Stimulated activated CD4-positive, alpha-beta T cell treated with anti-CD3 and anti-CD28 coated beads, TNF-alpha, amount 100 ng/mL, for 1 hour (primary cell): ENCODE measurements around the gene TTLL11.
A peak's percentile ranks its signal among the peaks of the same experiment; 100 is the strongest.
"Not testable (repeated sequence)": the region's sequence is repeated elsewhere in the genome, so short reads cannot be mapped to it uniquely, and the experiment has no call there.

Experiments used
- DNase-seq, 3 donors: peaks; one replicate each; pipeline ENCODE4 v3.0.0-alpha.2; 2020; ENCODE audit warnings: low read depth in 3 of 3, low spot score in 1 of 3

TTLL11 gene

DNA sequence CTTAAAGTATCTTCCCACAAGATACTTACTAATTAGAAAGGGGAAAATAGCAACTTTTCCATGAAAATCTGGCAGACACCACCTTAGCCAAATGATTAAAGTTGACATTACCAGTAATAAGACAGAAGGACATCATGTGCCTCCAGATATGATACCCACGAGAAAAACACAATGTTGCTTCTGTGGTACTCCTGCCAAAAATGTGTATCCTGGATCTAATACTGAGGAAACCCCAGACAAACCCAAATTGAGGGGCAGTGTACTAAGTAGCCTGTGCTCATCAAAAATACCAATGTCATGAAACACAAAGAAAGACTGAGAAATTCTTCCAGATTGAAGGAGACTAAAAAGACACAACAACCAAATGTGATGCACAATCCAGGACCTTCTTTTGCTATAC is 85.3 kb downstream of the TTLL11 start:
- DNase-seq: no peak

DNA sequence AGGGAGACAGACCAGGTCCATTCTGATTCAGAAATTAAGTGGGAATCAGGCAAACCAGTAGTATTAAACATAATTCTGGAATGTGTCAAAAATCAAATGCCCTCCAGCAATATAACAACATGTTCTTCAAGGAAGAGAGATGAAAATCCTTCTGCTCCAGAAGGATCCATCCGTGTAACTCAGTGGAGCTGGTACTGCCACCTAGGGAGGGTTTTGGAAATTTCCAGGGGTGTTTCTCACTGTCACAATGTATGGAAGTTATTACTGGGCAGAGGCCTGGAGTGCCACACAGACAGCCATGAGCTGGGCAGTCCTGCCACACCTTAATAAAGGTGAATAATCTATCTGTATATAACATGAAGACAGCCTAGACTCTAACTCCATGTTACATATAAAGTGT is 87.5 kb downstream of the TTLL11 start:
- DNase-seq: no peak

DNA sequence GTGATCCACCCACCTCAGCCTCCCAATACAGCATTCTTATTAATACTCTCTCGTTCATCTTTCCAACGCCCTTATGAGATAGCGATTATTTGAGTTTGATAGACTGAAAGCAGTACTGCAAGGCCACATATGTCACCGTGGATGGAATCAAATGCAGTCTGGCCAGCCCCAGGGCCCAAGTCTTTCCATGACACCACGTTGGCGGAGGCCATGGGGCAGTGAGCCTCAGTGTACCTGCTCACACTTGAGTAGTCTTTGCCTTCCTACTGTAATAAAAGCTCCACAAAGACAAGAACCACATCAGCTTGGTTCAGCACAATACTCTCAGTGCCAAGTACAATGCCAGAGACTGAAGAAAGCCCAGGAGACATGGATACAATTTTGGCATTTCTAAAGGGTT is 88.5 kb downstream of the TTLL11 start:
- no peak for DNase-seq

DNA sequence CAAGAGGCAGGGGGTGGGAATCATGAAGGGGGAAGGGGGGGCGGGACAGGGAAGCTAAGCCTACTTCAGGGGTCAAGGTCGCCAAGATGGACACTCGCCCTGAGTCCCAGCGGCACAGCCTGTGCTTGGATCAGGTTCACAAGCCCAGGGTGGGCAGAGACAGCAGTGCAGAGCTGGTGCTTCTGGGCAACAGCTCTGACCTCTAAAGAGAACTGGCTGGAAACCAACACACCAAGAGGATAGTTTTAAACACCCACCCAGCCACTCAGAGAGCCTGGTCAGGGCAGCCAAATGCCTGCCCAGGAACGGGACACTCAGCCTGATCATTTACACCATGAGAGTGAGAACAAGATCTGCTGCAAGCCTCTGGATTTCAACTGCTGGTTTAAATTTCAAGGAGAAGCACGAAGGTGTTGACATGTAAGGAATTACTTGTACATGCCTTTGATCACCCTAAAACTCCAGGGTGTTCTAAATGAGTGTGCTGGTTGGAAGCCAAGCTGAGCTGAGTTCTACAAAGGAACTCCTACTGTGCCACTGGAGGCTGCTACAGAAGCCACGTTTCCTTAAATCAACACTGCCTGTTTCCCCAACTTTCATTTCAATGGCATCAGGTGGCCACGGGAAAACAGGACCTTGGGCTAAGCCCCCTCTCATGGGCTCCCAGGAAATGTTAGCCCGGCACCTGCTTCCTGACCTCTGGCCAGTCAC is 91.5 kb downstream of the TTLL11 start:
- no peak for DNase-seq

DNA sequence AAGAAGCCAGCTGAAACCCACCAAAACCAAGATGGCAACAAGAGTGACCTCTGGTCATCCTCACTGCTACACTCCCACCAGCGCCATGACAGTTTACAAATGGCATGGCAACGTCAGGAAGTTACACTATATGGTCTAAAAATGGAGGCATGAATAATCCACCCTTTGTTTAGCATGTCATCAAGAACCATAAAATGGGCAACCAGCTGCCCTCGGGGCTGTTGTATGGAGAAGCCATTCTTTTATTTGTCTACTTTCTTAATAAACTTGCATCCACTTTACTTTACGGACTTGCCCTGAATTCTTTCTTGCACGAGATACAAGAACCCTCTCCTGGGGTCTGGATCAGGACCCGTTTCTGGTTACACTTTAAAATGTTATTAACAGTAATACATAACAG is 92.6 kb downstream of the TTLL11 start:
- not testable (repeated sequence) for DNase-seq

DNA sequence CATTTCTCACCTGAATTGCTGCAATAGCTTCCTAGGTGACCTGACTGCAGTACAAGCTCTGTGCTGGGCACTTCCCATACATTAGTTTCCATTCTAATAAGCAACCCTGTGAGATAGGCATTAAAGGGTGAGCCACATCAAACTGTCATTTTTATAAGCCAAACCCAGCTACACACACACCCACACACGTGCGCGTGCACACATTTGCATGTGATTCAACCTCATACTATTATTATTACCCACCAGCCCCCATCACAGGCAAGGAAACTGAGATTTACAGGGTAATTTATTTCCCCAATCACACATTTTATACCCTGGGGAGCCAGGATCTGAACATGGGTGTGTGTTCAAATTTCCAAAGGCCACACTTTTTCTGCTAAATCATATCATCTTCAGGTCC is 93.6 kb downstream of the TTLL11 start:
- DNase-seq: no peak

DNA sequence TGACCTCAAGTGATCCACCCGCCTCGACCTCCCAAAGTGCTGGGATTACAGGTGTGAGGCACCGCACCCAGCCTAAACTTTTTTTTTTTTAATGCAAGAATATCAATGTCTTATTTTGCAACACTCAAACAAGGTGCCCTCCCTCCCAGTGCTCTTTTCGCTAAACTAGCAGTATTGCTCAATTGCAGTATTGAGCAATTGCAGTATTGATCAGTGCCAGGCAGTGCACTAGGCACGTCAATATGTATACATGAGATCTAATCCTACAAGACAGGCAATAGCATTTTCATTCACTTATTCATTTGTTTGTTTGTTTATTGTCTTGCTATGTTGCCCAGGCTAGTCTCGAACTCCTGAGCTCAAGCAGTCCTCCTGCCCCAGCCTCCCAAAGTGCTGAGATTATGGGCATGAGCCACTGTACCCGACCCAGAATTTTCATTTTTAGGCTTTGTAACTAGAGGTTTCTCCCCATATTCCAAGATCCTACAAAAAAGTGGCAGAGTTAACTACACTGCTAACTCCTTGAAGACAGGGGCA is 94.5 kb downstream of the TTLL11 start:
- no peak for DNase-seq

DNA sequence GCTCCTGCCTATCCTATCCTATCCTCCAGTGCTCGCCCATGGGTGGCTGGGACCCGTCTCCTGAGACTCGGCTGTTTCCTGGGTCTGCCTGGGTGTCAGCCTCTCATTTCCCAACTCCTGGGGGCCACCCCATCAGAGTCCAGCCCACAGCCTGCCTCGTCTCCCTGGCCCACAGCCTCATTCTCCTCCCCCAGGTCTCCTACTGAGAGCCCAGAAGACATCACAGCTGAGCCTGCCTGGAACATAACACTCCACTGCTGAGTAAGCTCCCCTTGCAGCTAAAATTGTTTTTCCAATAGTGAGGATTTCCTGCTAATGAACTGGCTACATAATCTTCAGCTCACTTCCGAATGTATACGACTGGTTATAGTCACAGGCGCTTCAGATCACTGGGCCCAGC is 95.3 kb downstream of the TTLL11 start:
- DNase-seq: no peak

DNA sequence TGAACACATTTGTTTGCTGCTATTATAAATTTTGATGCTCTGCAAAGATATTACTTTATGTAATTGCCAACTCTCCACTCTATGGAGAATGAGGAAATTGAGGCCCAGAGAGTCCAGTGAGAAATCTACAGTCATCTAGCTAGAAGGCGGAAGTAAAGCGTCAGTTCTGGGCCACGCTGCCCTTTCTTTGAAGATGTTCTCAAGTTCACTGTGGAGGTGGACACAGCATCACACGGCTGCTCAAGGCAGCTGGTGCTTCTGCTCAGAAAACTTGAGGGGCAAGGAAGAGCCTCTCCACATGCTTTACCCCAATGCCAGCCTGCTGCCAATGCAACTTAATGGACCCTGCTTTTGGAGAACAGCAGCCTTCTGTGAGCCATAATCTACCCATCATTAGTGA is 96.3 kb downstream of the TTLL11 start:
- no peak for DNase-seq

DNA sequence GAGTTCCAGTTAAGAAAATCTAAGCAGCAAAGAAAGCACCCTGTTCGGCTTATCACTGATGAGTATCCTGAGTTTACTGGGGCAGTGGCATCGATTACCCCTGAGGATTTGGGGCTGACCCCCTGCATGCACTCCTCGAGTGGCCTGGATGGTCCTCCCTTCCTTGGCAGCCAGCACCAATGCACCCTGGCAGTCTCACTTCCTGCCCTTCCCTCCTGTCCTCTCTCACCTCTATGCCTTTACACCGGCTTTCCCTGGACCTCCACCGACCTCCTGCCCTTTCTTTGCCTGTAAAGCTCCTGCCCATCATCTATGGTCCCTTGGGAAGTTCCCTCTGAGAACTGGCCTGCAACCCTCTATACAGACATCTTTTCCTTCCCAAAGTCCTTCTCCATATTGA is 97.1 kb downstream of the TTLL11 start:
- no peak for DNase-seq

DNA sequence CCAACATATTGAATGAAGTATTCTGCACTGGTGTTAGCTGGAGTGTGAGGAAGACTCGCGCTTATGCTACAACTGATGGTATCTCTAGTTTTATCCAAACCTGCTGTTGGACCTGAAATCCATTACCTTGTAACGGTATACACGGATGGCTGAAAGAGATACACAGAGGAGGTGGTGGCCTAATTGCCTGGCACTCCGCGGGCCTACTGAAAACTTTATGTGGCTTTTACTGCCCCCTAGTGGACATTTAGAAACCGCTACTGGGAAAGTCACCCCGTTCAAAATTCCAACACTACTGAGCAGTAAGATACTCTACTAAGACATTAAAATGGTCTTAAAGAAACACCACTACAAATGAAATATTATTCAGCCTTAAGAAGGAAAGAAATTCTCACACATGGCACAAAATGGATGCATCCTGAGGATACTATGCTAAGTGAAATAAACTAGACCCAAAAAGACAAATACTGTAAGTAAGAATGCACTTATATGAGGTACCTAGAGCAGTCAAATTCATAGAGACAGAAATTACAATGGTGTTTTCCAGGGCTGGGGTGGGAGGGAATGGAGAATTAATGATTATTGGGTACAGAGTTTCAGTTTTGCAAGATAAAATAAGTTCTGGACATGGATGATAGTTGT is 100.4 kb downstream of the TTLL11 start:
- peak in 2 of 3 donors; percentile 4 to 16 for DNase-seq

DNA sequence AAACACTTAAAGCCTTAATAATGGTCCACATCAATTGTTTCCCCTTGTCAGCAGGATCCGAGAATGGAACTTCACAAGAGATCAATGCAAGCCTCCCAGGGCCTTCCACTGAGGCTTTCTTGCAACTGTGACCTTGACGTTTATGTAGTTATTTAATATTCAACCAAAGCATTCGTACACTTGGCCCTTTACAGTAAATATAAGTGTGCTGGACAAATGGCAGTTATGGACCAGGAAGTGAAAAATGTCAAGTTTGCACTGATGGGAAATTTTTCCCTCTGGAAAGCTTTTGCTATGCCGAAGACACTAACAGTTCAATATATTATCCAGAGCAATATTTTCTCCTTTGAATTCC is 101.8 kb downstream of the TTLL11 start:
- no peak for DNase-seq

DNA sequence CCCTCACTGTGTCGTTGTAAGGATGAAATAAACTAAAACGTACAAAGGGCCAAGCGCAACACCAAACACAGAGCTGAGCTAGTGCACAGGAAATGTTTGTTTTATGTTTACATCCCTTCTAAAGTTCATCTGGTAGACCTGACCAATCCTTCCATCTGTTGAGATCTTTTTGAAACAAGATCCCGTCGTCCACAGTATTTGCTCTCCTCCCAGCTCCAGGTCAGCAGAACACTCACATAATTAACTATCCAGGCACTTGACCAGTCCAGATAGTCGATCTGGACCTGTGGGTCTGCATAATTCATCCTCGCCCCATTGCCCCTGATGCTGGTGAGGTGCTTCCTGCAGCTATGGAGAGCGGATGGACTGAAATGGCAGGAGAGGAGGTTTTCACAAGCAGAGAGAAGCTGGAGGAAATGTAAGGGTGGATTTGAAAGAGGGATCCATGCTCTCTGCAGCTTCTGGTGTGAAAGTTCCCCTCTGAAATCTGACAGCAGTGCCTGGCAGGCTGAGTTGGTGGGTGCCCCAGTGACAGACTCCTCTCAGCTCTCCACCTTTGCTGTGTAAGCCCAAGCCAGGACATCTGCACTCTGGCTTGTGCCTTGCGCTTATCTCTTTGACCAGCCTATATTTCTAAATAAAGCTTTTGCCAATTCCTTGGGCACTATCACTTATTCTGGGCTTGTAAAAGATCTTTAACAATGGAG is 102.4 kb downstream of the TTLL11 start:
- DNase-seq: no peak

DNA sequence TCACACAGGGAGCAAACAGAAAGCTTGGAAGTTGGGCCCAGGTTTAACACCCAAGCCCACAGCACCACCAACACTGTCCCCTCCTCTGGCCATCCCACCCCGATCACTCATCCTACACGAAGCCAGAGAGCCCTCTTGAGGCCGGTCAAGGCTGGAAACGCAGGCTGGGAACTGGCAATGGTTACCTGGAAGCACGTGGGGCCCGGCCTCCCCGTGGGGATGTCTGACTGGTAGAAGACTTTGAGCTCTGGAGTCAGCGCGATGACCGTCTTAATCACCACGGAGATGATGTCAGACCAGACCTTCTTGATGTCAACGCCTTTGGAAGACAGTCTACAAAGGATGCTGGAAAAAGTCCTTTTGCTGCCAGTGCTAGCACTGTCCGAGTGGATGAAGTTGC is 104.1 kb downstream of the TTLL11 start:
- no peak for DNase-seq

DNA sequence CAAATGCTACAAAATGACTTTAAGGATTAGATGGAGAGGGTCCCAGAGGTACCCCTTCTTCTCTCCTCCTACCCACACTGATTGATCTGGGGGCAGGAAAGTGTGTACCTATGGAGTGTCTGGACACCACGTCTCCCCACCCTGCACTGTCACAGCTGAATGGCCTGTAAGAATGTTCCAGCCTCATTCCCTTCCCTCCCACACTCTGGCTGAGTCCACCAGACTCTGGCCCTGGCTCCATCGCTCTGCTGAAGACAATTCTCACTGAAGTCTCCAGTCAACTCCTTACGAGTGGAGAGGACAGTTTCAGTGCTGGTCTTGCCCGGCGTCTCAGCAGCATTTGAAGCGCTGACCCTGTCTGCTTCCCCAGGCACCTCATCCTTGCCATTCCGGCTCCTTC is 105.8 kb downstream of the TTLL11 start:
- no peak for DNase-seq

DNA sequence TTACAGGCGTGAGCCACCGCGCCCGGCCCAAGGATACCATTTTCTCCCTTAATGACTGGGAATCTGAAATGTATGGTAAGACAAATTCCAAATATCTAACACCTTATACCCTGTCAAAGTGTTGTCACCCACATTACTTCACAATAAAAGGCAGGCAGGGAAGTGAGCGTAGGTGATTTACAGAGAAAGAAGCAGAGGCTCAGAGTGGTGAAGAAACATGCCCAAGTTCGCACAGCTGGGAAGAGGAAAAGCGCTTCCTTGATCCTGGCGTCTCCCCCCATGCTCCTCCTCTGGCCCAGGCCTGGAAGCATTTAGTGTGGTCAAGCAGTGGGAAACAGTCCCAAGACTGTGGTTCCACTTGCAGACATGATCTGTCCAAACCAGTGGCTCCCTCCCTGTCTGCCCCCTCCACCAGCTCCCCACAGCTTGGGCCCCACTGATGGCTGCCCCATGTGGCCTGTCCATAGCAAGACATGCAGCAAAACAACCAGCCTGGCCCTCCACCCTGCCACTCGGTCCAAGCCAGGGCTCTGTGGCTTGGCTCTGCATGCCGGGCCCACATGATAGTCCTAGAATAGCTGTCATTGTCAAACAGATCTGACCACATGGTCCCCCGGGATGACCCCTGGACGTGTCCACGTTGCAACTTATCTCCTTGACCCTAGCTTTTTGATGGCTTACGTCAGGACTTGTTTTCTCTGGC is 107.2 kb downstream of the TTLL11 start:
- DNase-seq: no peak

DNA sequence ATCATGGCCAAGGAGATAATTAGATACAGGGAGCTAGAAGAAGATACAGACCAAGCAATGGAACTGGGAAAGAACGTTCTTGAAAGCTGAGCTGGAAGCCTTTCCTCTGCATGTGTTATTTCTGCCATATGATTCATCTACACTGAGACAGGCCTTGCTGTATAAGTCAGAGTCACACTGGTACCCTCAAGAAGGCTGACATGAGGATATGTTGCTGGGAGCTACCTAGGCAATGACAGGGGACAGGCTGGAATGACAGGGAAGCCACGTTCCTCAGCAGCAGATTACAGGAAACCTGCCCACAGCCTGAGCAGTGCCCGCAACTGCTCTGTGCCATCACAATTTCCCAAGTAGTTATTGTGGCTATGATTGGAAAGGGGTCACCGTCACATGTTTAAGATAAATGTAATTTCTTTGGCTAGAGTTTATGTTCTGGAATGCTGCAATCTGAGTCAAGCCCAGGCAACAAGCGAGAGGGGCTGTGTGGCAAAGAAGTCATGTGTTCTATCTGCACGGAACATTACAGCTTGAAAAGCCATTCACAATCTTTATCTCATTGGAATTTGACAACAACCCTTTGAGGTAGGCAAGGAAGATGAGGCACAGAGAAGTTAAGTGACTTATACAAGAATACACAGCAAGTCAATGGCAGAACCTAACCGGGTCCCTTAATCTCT is 108.2 kb downstream of the TTLL11 start:
- no peak for DNase-seq

DNA sequence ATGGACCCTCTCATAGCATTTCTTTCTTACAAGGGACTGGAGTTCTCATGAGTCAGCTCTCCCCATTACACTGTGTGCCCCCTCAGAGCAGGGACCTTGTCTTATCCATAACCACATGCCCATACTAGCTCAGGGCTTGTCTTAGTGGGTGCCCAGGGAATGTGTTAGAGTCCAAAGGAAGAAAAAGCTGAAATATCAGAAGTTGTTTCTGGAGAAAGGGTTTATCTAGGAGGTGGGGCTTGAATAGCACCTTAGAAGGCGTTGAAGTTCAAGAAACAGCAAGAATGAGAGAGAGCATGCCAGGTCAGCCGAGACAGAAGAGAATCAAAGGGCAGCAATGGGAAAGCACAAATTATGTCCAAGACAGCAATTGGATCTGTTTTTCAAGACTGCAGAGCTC is 109.4 kb downstream of the TTLL11 start:
- DNase-seq: no peak

DNA sequence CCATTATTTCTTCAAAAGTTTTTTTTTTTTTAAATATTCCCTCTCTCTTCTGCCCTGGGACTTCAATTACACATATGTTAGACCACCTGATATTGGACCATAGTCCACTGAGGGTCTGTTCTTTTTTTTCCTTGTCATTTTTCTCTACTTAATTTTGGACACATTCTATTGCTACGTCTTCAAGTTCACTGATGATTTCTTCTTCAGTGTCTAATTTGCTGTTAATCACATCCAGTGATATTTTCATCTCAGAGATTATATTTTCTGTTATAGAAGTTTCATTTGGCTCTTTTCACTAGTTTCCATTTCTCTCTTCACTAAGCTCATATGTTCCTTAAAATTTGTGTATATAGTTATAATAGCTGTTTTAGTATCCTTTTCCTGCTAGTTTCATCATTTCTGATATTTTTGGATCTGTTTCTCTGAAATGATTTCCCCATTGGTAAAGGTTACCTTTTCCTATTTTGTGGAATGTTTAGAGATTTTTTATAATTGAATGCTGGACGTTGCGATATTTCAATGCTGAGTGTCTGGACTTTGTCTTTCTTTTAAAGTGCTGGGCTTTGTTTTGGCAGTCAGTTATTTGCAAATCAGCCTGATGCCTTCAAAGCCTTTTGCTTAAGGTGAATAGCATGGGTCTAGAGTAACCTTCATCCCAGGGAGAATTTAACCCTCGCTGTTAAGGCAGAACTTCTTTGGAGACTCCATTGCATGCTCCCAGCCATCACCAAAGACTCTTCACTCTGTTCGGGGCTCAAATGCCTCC is 111.8 kb downstream of the TTLL11 start:
- DNase-seq: no peak

DNA sequence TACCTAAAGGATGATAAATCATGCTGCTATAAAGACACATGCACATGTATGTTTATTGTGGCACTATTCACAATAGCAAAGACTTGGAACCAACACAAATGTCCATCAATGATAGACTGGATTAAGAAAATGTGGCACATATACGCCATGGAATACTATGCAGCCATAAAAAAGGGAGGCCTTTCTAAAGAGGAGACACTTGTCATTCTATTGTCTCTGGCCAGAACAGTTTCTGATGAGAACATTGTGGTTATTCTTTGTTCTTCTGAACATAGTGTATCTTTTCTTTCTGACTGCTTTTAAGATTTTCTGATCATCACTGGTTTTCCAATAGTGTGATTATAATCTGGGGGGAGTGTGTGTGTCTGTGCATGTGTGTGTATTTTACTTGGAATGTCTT is 112.4 kb downstream of the TTLL11 start:
- not testable (repeated sequence) for DNase-seq
